ENCODE results near the gene NELL1.

NELL1 gene

DNA sequence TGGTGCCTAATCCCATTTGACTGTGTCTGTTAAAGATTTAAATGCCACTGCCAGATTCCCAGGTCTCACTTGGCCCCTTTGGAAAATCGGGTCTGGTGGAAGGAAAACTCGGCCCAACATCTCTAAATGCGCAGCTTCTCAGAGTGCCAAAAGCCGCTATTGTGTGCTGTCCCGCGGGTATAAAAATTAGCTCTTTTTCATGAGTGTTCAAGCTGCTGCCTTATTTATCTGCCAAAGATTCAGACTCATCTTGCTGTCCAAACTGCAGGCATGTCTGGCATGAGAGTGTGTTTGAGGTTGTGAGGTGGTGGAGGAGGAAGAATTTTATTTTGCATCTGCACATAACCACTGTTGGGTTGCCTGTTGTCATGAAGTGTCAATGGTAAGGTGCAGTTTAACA is 91.4 kb downstream of the NELL1 start:
- Histone ChIP-seq H3K4me3 (replicated peaks; ENCODE audit: insufficient read depth, low read length) (no peak overlapping the region), H3K27ac (replicated peaks) (no peak overlapping the region), H3K27me3 (ENCODE audit: insufficient read depth, poor library complexity, severe bottlenecking) (no peaks in the 10 kb centered on the region)
- TF ChIP-seq, protein P1, sequence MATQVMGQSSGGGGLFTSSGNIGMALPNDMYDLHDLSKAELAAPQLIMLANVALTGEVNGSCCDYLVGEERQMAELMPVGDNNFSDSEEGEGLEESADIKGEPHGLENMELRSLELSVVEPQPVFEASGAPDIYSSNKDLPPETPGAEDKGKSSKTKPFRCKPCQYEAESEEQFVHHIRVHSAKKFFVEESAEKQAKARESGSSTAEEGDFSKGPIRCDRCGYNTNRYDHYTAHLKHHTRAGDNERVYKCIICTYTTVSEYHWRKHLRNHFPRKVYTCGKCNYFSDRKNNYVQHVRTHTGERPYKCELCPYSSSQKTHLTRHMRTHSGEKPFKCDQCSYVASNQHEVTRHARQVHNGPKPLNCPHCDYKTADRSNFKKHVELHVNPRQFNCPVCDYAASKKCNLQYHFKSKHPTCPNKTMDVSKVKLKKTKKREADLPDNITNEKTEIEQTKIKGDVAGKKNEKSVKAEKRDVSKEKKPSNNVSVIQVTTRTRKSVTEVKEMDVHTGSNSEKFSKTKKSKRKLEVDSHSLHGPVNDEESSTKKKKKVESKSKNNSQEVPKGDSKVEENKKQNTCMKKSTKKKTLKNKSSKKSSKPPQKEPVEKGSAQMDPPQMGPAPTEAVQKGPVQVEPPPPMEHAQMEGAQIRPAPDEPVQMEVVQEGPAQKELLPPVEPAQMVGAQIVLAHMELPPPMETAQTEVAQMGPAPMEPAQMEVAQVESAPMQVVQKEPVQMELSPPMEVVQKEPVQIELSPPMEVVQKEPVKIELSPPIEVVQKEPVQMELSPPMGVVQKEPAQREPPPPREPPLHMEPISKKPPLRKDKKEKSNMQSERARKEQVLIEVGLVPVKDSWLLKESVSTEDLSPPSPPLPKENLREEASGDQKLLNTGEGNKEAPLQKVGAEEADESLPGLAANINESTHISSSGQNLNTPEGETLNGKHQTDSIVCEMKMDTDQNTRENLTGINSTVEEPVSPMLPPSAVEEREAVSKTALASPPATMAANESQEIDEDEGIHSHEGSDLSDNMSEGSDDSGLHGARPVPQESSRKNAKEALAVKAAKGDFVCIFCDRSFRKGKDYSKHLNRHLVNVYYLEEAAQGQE (IDR thresholded peaks at IDR 0.05; ENCODE audit: insufficient replicate concordance, low read depth) = no peak
- TF ChIP-seq GABPA (IDR thresholded peaks at IDR 0.05; ENCODE audit: low read depth) (no peak), POLR2AphosphoS5 (IDR thresholded peaks at IDR 0.05; ENCODE audit: low read depth) (no peak), SPI1 (IDR thresholded peaks at IDR 0.05; ENCODE audit: borderline replicate concordance, low read depth) (no peak)
- TF ChIP-seq, protein P2, sequence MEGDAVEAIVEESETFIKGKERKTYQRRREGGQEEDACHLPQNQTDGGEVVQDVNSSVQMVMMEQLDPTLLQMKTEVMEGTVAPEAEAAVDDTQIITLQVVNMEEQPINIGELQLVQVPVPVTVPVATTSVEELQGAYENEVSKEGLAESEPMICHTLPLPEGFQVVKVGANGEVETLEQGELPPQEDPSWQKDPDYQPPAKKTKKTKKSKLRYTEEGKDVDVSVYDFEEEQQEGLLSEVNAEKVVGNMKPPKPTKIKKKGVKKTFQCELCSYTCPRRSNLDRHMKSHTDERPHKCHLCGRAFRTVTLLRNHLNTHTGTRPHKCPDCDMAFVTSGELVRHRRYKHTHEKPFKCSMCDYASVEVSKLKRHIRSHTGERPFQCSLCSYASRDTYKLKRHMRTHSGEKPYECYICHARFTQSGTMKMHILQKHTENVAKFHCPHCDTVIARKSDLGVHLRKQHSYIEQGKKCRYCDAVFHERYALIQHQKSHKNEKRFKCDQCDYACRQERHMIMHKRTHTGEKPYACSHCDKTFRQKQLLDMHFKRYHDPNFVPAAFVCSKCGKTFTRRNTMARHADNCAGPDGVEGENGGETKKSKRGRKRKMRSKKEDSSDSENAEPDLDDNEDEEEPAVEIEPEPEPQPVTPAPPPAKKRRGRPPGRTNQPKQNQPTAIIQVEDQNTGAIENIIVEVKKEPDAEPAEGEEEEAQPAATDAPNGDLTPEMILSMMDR (IDR thresholded peaks at IDR 0.05; ENCODE audit: insufficient read depth, low read length) = no peak
- DNase-seq (ENCODE audit: low read depth in 1 of 2, low spot score in 1 of 2) = no peak

DNA sequence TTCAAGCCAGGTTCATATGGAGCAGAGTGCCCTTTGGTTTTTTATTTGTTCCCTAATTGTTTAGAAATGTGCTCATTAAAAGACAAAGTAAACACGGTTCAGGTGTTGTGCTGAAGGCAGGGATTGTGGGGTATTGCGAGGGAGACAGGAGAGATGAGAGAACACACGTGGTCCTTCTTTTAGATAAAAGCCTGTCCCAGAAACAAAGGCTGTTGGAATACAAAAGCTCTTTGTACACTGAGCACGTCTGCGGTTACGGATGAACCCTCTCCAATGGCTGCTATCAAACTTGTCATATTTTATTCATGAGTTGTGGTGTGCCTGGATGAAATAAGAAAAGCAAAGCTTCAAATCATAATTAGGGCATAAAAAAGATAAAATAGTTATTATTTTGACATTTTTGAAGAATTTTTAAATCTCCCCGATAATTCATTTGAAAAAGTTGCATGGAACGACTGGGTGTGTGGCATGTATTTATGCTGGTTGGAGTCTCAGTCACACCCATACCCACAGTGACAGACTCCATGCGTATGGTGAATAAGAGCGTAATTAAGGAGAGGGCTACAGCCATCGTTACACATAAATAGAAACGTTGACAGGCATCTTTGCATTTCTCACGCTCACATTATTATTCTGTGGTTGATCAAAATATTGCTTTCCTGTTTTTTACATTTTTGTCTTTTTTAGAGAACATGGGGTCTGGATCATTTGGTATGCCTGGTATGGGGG is 92.9 kb downstream of the NELL1 start:
- Histone ChIP-seq H3K4me3 (replicated peaks; ENCODE audit: insufficient read depth, low read length) (no peak overlapping the region), H3K27ac (replicated peaks) (no peak overlapping the region), H3K27me3 (ENCODE audit: insufficient read depth, poor library complexity, severe bottlenecking) (no peaks in the 10 kb centered on the region)
- no peak for DNase-seq (ENCODE audit: low read depth in 1 of 2, low spot score in 1 of 2)
- TF ChIP-seq POLR2AphosphoS5 (IDR thresholded peaks at IDR 0.05; ENCODE audit: low read depth) = no peak
- TF ChIP-seq, protein P2 (IDR thresholded peaks at IDR 0.05; ENCODE audit: insufficient read depth, low read length) = no peak
- TF ChIP-seq, protein P1 (IDR thresholded peaks at IDR 0.05; ENCODE audit: insufficient replicate concordance, low read depth) = no peak
- TF ChIP-seq GABPA (IDR thresholded peaks at IDR 0.05; ENCODE audit: low read depth) = no peak
- no peak for TF ChIP-seq SPI1 (IDR thresholded peaks at IDR 0.05; ENCODE audit: borderline replicate concordance, low read depth)

DNA sequence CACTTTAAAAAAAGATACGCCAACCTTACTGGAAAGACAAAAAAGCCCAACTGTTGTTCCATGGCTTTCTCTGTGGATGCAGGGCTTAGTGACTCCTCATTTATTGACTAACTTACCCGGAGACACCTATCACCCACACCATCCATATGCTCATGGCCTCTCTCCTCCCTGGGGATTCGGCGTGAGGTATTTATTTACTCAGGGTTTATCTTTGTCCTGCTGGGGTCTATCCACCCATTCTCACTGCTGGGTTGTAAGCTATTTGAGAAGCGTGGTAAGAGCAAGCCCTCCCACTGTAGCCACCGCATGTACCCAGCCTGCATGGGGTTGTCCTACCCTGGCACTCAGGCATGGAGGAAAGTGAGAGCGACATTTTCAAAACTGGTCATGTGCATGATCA is 93.6 kb downstream of the NELL1 start:
- no peak overlapping the region for H3K27ac ChIP-seq (replicated peaks)
- TF ChIP-seq GABPA (IDR thresholded peaks at IDR 0.05; ENCODE audit: low read depth) (no peak), POLR2AphosphoS5 (IDR thresholded peaks at IDR 0.05; ENCODE audit: low read depth) (no peak), SPI1 (IDR thresholded peaks at IDR 0.05; ENCODE audit: borderline replicate concordance, low read depth) (no peak)
- TF ChIP-seq, protein P2 (IDR thresholded peaks at IDR 0.05; ENCODE audit: insufficient read depth, low read length) = no peak
- TF ChIP-seq, protein P1 (IDR thresholded peaks at IDR 0.05; ENCODE audit: insufficient replicate concordance, low read depth) = no peak
- DNase-seq (ENCODE audit: low read depth in 1 of 2, low spot score in 1 of 2) = no peak
- H3K27me3 ChIP-seq (ENCODE audit: insufficient read depth, poor library complexity, severe bottlenecking) = no peaks in the 10 kb centered on the region
- no peak overlapping the region for H3K4me3 ChIP-seq (replicated peaks; ENCODE audit: insufficient read depth, low read length)
